Fibroblast of pulmonary artery (primary cell): ENCODE results near the gene YPEL1.
A peak's percentile ranks its signal among the peaks of the same experiment; 100 is the strongest.

ENCODE experiments used
- DNase-seq: peaks from one replicate; pipeline ENCODE4 v3.0.0-alpha.2; 2010; ENCODE audit warnings: low read depth
- H3K4me3 ChIP-seq: replicated peaks from 2 replicates; pipeline ENCODE4 v1.5.1; 2011; ENCODE audit warnings: low read depth, mild to moderate bottlenecking, control low read depth, low read length, moderate library complexity
- CTCF ChIP-seq: IDR thresholded peaks from 2 replicates; pipeline ENCODE4 v1.5.1; 2011; ENCODE audit warnings: mild to moderate bottlenecking, control low read depth, low read length, inconsistent platforms; ENCODE audit errors: missing control alignments

YPEL1 gene

GRCh38 chr22:21760640-21761039, 25.0 kb upstream of the YPEL1 start:
- DNase-seq: peak; percentile 38
- no peak overlapping the region for H3K4me3 ChIP-seq
- TF ChIP-seq CTCF: no peak

DNA sequence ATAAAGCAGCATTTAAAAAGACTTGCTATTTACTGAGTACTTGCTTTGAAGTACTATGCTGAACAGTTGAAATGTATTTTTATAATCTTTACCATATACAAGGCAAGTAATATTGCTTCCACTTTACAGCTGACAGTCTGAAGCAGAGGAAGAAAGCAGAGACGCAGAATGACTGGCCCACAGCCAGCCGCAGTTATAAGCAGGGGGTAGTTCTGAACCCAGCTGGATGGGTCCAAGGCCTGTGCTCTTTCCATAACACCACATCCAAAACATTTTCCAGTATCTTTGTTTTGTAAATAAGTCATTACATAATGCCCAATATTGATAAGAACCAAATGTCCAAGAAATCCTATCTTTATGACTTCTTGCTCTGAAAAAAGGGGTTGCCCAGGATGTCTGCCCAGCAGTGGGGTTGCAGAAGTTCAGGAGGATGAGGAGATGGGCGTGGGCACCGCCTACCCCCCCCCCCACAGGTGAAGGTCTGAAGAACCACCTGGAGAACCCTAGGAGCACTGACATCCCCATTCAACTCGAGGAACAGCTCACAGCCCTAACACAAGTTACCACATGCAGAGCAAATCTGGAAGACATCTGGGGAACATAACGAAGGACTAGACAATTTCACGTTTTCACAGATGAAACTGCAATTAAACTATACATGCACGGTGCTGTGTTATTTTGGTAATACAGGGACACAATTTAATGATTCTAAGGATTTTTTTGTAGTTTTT, 24.2 kb upstream of the YPEL1 start:
- DNase-seq: no peak
- TF ChIP-seq CTCF: no peak
- no peak overlapping the region for H3K4me3 ChIP-seq

GRCh38 chr22:21759093-21759492, 23.5 kb upstream of the YPEL1 start:
- TF ChIP-seq CTCF: no peak
- no peak overlapping the region for H3K4me3 ChIP-seq
- no peak for DNase-seq

- DNase-seq: no peak
- no peak for TF ChIP-seq CTCF
- no peak overlapping the region for H3K4me3 ChIP-seq
These were observed 22.7 kb upstream of the YPEL1 start for GRCh38 chr22:21758091-21758864.

DNA sequence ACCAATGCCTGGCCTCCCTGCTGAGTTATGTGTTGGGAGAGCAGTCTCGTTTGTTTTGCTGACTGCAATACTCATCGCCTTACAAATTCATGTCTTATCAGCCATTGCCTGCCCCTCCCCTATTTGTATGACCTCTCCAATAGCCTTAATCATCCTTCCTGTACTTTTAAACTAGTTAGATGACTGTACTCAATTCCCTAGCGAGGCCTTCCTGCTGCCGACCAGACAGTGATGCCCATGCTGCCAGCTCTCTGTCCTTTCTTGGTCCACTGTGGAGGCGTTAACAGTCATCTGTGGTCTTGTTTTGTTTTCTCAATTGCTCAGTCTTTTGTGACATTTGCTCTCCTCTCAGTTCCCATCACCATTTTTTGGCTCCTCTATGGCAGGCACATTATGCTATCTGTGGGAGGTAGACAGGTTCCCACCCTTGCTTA, 20.3 kb upstream of the YPEL1 start:
- TF ChIP-seq CTCF: no peak
- H3K4me3 ChIP-seq: no peak overlapping the region
- DNase-seq: peak; percentile 64

DNA sequence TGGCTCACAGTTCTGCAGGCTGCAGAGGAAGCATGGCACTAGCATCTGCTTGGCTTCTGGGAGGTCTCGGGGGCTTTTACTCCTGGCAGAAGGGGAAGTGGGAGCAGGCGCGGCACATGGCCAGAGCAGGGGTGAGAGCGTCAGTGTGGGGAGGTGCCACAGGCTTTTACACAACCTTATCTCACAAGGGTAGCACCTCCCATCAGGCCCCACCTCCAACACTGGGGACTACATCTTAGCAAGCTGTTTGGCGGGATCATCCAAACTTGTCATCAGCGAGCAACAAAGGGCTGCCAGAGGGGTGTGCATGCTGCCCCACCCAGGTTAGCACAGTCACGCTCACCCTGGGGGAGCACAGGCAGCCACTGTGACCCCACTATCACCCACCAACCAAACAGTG, 18.9 kb upstream of the YPEL1 start:
- TF ChIP-seq CTCF: no peak
- H3K4me3 ChIP-seq: no peak overlapping the region
- DNase-seq: peak; percentile 36
